22Rv1 (cell line): ENCODE results near the gene CNTN4.

ENCODE experiments used
- H3K27ac ChIP-seq: fragments of 450-650 bp; 2 replicates; pipeline ENCODE4 v1.5.1; 2017
- CTCF ChIP-seq: fragments of 450-650 bp; IDR thresholded peaks from 2 replicates; pipeline ENCODE4 v1.5.1; 2017; ENCODE audit warnings: mild to moderate bottlenecking
- ZFX ChIP-seq: fragments of 450-650 bp; IDR thresholded peaks from 2 replicates; pipeline ENCODE4 v1.6.1; 2017; ENCODE audit warnings: antibody characterized with exemption, borderline replicate concordance

CNTN4 gene

DNA sequence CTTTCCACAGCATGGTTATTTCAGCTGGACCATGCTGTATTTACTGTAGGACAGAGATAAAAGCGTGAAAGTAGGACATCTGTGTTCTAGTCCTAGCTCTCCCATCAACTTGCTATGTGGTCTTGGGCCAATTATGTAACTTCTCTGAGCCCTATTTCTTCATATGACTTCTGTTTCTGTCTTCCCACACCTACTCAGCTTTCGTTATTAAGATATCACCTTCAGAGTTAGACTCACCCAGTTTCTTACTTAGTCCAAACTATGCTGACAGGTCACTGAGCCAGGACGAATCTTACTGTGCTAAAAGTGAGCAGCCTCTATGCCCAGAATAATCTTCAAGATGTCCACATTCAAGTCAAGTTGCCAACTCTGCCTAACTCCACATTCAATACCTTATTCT, 727.8 kb downstream of the CNTN4 start:
- H3K27ac ChIP-seq, result no peak overlapping the region
- no peak for TF ChIP-seq CTCF
- TF ChIP-seq ZFX, result no peak

- no peak overlapping the region for H3K27ac ChIP-seq
- TF ChIP-seq CTCF, result no peak
- TF ChIP-seq ZFX, result no peak
Observed at GRCh38 chr3:2837239-2837638, 738.6 kb downstream of the CNTN4 start.

DNA sequence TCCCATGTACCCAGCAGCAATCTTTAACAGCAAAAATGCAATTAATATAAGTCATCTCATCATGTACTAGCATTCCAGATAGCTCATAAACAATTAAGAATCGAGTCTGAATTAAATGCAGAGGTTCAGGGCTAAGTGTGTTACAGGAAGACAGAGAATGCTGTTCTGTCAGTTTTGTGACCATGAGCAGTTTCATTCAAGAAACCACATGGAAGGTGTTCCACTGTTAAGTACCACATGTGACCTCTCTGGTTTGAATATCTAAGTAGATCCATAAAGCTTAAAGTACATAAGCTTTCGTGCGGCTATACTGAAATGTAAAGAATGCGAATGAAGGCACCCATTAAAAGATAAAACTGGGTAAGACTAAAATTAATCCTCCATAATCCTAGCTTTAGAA, 739.2 kb downstream of the CNTN4 start:
- H3K27ac ChIP-seq, result no peak overlapping the region
- TF ChIP-seq CTCF (no peak), ZFX (no peak)

- TF ChIP-seq CTCF, result no peak
- no peak for TF ChIP-seq ZFX
- no peak overlapping the region for H3K27ac ChIP-seq
Observed at GRCh38 chr3:2838546-2839157, 740.0 kb downstream of the CNTN4 start.

DNA sequence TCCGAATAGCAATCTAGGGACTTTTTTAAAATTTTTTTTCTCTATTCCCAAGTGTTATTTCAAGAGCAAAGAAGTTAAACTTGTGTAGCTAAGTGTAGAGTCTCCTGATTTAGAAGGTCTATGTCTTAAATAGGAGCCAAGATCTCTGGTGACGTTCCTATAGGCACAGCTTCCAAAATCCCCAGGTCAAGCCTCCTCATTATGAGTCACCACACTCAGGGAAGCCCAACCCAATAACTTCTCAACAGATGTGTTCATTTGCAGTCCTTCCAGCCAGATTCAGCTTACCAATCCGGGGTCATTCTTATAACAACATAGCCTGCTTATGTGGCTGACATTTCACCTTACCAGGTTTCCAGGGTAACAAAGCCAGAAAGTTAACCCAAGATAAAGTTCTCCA, 741.2 kb downstream of the CNTN4 start:
- TF ChIP-seq ZFX (no peak), CTCF (no peak)
- H3K27ac ChIP-seq, result no peak overlapping the region

DNA sequence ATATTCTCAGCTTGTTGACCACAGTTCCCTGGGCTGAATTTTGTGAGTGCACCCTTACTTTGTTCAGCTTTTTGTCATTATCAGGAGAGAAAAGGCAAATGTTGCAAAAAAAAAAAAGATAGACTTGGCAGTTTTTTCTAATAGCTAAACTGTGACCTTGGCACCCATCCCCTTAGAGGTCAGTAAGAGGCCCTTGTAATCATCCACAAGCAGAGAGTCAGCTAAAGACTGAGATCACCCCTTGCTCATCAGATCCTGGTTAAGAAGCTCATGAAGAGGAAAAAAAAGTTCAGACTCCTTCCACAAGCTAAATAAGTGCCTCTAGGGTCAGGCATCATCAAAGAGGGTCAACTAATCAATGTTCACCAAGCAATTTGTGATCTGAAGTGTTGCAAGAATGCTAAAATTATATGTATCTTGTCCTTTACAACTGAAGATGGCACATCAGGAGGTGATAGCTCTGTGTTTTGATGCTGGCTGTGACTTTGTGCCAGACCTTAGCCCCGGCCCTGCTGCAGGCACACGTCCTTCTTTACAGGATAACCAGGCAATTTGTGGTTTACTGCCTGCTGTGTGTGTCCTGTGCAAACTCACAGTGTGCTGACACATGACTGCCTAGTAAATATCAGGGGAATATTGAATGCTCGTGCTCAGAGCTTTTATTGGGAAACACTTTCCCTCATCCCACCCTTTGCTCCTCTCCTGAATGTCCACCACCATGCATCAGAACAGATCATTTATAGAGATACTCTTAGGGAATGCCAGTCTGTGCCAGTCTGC, 748.6 kb downstream of the CNTN4 start:
- H3K27ac ChIP-seq, result no peak overlapping the region
- TF ChIP-seq ZFX (no peak), CTCF (no peak)

DNA sequence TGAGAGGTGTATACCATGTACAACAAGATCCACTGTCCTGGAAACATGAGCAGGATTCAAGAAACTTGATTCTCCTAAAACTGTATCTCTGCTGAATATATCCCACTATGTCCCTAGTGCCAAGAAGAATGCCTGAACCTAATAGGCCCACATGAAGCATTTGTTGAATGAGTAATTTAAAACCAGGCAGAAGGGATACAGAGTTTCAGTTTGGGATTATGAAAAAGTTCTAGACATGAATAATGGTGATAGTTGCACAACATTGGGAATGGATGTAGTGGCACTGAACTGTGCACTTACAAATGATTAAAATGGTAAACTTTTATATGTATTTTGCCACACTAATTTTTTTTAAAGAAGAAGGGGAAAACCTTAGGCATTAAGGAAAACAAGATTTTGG, 750.4 kb downstream of the CNTN4 start:
- no peak overlapping the region for H3K27ac ChIP-seq
- TF ChIP-seq ZFX, result no peak
- TF ChIP-seq CTCF, result no peak
